HG03280 (cell line): ENCODE measurements around the gene GPR78.
"Not testable (repeated sequence)": the region's sequence is repeated elsewhere in the genome, so short reads cannot be mapped to it uniquely, and the experiment has no call there.

Experiments
- ATAC-seq: cut with Tn5 transposase; IDR thresholded peaks from one replicate; pipeline ENCODE4 v1.9.1; 2021; ENCODE audit warnings: mild to moderate bottlenecking, moderate library complexity; ENCODE audit not compliant: unreplicated experiment

GPR78 gene

DNA sequence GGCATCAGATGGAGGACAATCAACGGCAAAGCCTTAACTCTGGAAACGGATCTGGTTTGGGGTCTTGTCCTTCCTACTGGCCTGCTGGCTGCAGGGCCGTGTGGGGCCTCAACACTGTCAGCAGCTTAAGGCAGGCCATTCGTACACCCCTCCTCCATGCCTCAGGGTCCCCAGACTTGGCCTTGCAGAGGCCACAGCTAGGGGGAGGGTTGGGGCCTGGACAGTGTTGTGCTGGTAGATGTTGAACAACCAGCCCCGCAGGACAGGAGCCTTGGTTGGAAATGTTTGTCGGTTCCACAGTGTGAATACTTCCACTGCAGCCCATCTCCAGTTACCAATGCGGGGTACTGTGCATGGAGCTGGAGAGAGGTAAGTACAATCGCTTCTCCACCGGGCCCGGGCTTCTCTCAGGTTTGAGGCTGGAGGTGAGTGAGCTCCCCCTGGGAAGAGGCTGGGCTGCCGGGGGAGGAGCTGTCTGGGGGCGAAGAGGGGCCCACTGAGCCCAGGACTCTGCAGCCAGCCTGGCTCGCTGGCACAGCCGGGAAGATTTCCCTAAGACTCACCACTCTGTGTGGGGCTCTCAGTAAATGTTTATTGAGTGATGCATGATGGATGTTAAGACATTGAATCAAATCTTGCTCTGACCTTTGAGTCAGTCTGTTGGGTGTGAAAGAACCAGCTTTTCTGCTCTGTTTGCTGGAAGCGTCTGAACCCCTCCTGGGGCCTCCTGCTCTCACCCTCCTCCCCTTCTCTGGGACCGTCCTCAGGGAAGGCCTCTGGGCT is 19.7 kb upstream of the GPR78 start:
- no peak for ATAC-seq

GRCh38 chr4:8564595-8564994 is 15.6 kb upstream of the GPR78 start:
- no peak for ATAC-seq

DNA sequence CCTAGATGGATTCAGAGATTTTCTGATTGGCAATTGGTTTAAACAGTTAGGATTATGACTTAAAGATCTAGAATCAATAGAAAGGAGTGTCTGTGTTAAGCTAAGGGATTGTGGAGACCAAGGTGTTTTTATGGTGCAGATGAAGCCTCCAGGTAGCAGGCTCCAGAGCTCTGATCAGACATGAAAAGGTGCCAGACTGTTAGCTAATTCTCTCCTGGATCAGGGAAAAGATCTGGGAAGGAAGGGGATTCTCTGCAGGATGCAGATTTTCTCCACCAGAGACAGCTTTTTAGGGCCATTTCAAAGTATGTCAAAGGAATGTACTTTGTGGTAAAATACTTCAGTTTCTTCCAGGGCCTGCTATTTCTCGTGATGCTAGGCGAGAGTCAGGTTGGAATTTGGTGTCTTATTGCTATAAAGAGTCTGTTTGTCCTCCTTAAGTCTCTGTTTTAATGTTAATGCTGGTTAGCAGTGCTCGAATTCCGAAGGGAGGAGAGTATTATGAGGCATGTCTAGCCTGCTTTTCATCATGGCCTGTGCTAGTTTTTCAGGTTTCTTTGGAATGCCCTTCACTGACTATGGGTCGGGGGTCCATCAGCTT is 12.0 kb upstream of the GPR78 start:
- ATAC-seq, result no peak

- ATAC-seq, result no peak
Observed at GRCh38 chr4:8570201-8570600, 10.0 kb upstream of the GPR78 start.

DNA sequence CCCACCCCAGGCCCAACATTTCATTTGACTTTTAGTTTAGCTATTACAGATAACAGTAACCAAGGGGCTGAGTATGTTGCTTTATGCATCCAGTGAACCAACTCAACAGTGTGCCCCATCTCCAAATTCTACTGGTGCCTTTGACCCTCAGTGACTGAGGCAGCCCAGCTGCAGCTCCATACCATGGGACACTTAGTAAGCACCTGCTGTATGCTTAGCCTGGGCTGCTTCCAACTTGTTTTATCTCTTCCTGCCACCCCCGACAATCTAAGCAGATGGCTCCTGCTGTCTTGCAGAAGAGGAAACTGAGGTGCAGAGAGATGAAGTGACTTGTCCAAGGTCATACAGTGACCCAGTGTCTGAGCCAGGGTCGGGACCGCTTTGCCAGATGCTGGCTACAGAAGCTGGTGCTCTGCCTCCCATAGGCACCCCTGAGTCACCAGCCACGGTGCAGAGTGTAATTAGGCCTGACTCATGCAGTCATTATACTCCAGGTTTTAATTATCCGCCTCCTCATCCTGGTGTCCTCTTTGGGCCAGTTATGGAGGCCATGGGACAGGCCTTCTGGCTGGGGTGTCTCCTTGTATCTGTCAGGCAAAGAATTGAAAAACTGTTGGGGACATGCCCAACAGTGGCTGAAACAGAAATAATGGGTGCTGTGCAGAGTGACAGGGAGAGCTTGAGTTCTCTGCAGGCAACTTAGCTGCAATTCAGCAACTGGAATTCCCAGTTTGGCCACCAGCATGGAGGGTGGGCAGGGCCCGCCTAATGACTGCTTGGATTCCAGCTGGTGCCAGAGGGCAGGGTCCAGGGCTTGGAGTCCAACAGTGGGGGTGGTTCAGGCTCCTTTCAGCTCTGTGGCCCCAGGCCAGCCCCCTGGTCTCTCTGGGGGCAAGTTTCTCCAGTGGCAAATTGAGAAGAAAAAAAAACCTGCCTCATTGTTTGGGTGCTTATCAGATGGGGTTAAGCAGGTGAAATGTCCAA is 8.2 kb upstream of the GPR78 start:
- no peak for ATAC-seq

DNA sequence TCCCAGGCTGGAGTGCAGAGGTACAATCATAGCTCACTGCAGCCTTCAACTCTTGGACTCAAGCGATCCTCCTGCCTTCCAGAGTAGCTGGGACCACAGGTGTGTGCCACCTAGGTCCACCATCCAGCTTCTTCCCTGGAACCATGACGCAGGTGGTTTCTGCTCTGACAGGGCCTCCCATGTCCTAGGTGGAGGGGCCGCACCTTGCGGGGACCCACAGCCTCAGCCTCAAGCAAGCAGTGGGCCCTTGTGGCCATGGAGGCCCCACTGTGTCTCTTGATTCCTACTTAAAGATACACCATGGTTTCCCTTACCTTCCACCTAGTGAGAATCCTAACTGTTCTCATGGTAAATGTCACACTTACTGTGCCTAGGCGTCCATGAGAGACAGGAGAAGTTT is 6.9 kb upstream of the GPR78 start:
- ATAC-seq, result no peak

DNA sequence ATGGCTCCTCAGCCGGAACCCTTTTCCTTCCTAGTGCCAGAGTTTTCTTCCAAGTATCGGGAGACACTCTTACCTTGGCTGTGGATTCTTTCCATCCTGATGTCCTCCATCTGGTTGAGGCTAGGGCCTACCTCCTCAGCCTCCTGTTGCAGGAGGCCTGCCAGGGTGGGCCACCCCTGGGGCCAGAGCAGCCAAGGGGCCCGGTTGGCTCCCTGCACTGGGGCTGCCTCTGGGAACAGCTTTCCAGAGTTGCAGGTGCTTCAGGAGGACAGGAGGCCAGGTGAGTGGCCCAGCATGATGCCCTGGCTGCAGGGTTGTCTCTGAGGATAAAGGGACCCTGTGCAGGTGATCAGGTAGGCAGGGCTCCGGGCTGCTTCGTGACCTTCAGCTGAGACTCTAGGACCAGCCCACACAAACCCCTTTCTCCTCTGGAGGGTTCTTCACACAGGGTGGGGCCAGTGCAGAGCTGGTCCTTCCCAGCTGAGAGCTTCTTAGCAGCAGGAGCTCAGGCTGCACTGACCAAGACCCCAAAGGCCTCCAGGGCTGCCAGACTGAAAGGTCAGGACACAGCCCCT is 5.3 kb upstream of the GPR78 start:
- ATAC-seq, result no peak

DNA sequence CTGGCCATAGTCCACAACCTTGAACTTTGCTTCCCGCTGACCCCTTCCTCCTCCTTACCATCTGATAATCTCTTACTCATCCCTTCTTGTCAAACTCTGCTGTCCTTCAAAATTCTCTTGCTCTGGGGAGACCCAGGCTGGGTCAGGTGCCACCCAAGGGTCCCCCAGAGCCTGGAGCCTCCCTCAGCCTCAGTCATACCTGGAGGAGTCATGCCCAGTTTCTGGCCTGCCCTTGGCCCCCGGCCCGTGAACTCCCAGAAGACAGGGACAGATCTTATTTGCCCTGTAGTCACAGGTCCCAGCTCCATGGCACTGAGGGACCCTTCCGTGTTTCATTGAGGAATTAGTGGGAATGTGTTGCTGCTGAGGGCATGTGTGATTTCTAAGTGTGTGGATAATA is 4.7 kb upstream of the GPR78 start:
- ATAC-seq, result no peak

- not testable (repeated sequence) for ATAC-seq
Observed at GRCh38 chr4:8576591-8576990, 3.6 kb upstream of the GPR78 start.

GRCh38 chr4:8577046-8577445 is 3.1 kb upstream of the GPR78 start:
- ATAC-seq, result no peak

GRCh38 chr4:8577972-8578371 is 2.2 kb upstream of the GPR78 start:
- no peak for ATAC-seq

DNA sequence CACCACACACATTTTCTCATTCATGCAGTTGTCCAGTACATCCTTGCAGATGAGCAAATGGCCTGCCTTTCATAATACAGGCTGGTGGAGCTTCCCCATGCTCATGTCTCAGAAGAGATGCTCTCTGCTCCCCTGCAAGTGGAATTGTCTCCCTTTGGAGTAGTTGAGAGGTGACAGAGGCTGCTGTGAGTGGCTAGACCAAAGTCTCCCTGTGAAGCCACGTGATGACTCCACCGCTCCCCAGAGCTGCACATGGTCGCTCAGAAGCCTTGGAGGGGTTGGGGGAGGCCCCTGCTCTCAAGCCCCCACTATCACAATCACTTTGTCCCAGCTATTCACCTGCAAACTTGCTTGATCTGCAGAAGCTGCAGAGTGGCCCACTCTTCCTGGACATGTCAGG is 1.5 kb upstream of the GPR78 start:
- no peak for ATAC-seq

GRCh38 chr4:8579526-8580320 is 469 bp upstream of the GPR78 start:
- no peak for ATAC-seq

DNA sequence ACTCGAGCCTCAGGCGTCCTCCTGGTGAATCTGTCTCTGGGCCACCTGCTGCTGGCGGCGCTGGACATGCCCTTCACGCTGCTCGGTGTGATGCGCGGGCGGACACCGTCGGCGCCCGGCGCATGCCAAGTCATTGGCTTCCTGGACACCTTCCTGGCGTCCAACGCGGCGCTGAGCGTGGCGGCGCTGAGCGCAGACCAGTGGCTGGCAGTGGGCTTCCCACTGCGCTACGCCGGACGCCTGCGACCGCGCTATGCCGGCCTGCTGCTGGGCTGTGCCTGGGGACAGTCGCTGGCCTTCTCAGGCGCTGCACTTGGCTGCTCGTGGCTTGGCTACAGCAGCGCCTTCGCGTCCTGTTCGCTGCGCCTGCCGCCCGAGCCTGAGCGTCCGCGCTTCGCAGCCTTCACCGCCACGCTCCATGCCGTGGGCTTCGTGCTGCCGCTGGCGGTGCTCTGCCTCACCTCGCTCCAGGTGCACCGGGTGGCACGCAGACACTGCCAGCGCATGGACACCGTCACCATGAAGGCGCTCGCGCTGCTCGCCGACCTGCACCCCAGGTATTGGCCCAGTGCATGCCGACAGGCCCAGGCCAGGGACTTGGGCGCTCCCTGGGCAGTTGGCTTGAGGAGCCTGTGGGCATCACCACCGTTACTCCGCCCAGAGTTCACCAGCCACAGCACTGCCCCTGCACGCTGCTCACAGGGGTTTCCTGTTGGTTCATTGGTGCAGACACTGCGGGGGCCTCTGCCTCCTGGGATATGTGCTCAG is 1.1 kb downstream of the GPR78 start:
- ATAC-seq, result no peak

DNA sequence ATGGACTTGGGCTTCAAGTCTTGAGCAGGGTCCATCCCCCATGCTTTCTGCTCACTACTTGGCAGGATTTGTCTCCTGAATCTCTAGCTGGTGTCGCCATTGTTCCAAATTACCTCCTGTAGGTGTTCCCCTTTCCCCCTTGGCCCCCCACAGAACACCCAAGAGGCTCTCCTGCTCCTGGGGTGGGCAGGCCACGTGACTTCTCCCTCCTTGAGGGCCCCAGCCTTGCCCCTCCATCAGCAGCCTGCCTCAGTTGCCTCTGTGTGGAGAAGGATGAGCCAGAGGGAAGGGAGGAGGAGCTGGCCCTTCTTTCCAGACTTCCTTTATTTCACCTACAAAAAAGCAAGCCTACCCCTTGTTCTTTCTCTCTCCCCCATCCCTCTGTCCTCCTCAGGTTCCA is 1.8 kb downstream of the GPR78 start:
- no peak for ATAC-seq

DNA sequence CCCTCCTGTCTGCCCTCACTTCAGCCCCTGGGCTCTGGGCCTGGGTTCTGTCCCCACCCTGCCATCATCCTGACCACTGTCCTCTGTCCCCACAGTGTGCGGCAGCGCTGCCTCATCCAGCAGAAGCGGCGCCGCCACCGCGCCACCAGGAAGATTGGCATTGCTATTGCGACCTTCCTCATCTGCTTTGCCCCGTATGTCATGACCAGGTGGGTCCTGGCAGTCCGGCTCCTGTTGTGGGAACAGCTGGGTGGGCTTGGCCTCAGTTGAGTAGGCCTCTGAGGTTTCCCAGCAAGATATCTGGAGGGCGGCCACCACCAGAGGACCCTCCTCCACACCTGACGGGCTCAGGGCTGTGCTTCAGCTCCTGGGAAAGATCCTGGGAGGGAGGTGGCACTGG is 2.2 kb downstream of the GPR78 start:
- ATAC-seq, result no peak

GRCh38 chr4:8582941-8583654 is 2.9 kb downstream of the GPR78 start:
- ATAC-seq, result no peak

DNA sequence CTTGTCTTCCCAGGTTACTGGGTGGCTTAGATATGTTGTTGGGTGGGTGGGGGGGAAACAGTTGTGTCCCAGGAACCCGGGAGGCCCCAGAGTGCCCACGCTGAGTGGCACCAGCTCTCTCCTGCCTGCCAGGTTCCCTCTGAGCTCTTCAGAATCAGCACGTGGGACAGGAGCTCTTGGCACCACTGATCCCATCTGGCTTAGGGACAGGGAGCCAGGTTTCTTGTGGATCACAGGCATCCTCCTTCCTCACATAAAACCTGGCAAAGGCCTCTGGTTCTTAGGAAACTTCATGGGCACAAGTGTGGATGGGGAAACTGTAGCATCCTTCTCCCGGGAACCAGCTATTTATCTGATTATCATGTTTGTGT is 3.4 kb downstream of the GPR78 start:
- ATAC-seq, result no peak

- ATAC-seq, result no peak
Observed at GRCh38 chr4:8585186-8585585, 5.0 kb downstream of the GPR78 start.
